Stimulated activated CD8-positive, alpha-beta memory T cell treated with anti-CD3 and anti-CD28 coated beads, Interleukin-12 subunit alpha, Interleukin-12 subunit beta, amount 100 ng/mL, for 4 hours (primary cell): Measurements from ENCODE around the gene PIK3C2B.
"Not testable (repeated sequence)": the region's sequence is repeated elsewhere in the genome, so short reads cannot be mapped to it uniquely, and the experiment has no call there.

Experiments used
- DNase-seq: peaks from one replicate; pipeline ENCODE4 v3.0.0-alpha.2; 2020; ENCODE audit warnings: low read depth

The PIK3C2B gene, protein sequence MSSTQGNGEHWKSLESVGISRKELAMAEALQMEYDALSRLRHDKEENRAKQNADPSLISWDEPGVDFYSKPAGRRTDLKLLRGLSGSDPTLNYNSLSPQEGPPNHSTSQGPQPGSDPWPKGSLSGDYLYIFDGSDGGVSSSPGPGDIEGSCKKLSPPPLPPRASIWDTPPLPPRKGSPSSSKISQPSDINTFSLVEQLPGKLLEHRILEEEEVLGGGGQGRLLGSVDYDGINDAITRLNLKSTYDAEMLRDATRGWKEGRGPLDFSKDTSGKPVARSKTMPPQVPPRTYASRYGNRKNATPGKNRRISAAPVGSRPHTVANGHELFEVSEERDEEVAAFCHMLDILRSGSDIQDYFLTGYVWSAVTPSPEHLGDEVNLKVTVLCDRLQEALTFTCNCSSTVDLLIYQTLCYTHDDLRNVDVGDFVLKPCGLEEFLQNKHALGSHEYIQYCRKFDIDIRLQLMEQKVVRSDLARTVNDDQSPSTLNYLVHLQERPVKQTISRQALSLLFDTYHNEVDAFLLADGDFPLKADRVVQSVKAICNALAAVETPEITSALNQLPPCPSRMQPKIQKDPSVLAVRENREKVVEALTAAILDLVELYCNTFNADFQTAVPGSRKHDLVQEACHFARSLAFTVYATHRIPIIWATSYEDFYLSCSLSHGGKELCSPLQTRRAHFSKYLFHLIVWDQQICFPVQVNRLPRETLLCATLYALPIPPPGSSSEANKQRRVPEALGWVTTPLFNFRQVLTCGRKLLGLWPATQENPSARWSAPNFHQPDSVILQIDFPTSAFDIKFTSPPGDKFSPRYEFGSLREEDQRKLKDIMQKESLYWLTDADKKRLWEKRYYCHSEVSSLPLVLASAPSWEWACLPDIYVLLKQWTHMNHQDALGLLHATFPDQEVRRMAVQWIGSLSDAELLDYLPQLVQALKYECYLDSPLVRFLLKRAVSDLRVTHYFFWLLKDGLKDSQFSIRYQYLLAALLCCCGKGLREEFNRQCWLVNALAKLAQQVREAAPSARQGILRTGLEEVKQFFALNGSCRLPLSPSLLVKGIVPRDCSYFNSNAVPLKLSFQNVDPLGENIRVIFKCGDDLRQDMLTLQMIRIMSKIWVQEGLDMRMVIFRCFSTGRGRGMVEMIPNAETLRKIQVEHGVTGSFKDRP (N-terminal part only)

GRCh38 chr1:204494281-204495077, at the start of gene PIK3C2B:
Gene PIK3C2B, minus strand, starts transcription at chr1:204494805. Its CDS starts 25,003 bp downstream, at chr1:204469802.
- DNase-seq, result peak; percentile 56

GRCh38 chr1:204544321-204544720, 49.7 kb upstream of the PIK3C2B start:
- no peak for DNase-seq

- no peak for DNase-seq
Measured at GRCh38 chr1:204541626-204542025, 47.0 kb upstream of the PIK3C2B start.

DNA sequence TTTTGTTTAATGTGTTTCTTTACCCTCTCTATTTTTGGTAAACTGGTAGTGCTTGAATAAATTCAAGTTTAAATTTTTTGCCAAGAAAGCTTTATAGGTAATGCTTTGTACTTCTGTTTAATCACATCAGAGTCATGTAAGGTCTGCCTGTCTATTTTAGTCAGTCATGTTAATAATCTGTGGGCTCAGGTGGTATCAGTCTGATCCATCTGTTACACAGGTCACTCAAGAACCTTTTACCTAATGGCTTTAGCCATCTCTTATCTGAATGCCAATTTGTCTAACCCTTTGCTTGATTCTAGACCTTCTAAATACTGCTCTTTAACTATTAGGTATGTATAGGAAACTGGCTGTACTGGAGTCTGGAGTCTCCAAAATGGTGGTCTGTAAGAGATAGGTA, 38.2 kb upstream of the PIK3C2B start:
- DNase-seq, result no peak

DNA sequence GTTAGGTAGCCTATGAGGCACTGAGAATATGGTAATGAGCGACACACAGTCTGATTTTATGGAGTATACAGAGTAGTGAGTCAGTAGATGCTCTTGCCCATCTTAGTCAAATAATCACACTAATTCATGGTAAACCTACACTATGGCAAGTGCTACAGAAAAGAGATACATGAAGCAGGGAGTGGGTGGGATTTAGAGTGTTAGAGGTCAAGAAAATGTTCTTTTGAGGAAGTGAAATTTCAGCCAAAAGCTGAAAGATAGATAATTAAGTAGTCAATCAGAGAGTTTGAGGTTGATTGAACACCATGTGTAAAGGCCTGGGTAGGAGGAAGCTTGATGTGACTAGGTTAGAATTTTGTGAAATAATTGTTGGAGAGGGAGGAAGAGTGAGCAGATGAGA, 36.3 kb upstream of the PIK3C2B start:
- DNase-seq, result no peak

DNA sequence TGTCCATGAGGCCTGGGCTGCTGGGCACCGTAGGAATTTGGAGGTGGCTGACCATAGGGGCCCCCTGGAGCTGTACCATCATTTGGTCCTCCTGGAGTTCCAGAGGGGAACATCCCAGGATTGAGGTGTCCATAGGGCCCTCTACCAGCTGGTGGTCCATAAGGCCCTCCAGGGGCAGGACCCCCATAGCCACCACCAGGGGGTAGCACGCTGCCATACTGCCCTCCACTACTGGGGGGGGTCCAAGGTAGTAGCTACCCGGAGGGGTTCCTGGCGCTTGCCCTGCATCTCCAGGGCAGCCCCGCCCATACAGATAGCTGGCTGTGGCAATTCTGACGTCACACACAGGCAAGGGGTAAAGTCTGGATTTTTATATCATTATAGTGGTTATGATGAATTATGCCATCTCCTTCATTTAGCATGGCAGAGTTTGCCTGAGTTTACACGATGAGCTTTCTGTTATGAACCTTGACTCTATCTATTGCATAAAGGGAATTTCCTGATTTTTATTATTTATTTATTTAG, 34.8 kb upstream of the PIK3C2B start:
- no peak for DNase-seq

DNA sequence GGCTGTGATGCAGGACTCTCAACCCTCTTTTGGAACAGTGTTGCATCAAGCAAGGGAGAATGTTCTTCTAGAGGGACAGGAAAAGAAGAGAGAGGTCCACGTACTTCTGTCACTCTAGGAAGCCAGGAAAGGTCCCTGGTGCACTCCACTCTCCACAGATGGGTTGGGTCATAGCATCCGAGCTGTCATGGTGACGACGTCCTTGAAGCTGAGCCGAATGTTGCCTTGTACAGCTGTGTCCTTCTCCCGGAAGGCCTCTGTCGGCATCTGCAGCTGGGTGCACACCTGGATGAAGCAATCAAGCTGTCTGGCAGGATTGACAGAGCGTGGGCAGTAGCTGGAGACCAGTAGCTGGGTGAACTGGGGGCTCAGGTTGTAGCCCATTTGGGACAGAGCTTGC, 34.1 kb upstream of the PIK3C2B start:
- no peak for DNase-seq

GRCh38 chr1:204528241-204528640, 33.6 kb upstream of the PIK3C2B start:
- DNase-seq, result no peak

DNA sequence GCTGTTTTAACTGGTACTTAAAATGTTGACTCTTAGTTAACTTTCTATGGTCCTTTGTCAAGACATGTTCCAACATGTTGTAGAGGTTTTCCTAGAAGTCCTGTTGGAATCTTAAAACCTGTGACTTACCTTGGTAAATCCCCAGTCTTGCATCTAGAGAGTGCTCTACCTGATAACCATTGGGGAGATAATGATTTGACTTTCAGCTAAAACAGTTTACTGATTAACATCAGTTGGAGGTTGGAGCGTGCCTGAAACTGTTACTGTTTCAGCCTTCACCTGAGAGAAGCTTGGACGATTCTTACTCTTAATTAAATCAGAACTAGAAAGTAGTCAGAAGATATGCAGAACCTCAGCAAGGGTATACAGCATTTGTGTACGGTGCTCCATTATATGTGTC, 30.4 kb upstream of the PIK3C2B start:
- DNase-seq, result no peak

GRCh38 chr1:204523605-204524215, 29.1 kb upstream of the PIK3C2B start:
- DNase-seq, result no peak

GRCh38 chr1:204521941-204522521, 27.4 kb upstream of the PIK3C2B start:
- not testable (repeated sequence) for DNase-seq

DNA sequence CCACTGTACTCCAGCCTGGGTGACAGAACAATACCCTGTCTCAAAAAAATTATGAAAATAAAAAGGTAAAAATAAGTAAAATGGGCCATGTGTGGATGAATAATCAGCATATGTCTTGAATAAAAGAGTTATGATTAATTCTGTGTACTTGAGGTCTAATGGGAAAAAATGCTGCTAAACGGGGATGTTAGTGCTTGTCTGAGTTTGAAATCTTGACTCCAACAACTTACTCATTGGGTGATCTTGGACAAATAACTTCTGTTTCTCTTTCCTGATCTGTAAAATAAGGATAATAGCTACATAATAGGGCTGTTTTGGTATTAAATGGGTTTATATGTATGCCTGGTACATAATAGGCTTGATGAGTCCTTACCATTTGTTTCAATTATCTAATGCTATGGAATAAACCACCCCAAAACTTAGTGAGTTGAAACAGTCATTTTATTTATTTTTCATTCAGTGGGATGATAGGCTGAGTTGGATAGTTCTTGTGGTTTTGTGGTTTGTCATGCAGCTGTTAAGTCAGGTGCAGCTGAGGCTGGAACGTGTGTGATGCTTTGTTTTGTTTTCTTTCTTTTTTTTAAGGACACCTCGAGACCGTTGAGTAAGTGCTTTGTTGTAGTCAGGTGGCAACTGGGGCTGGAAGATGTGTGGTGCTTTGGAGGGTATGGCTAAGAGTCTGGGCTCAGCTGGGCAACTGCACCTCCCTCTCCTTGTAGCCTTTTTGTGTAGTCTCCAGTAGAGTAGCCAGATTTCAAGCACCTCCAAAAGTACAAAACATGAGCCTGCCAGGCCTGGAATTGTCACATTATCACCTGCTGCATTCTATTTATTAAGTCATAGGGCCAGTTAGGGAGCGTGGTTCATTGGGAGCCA, 26.5 kb upstream of the PIK3C2B start:
- no peak for DNase-seq

- DNase-seq, result not testable (repeated sequence)
Measured at GRCh38 chr1:204517382-204517781, 22.8 kb upstream of the PIK3C2B start.

GRCh38 chr1:204516180-204516879, 21.7 kb upstream of the PIK3C2B start, which contains the start of gene MDM4:
Gene MDM4, plus strand, starts transcription at chr1:204516406. Its CDS starts 9,113 bp downstream, at chr1:204525519.
- peak; percentile 90 for DNase-seq

DNA sequence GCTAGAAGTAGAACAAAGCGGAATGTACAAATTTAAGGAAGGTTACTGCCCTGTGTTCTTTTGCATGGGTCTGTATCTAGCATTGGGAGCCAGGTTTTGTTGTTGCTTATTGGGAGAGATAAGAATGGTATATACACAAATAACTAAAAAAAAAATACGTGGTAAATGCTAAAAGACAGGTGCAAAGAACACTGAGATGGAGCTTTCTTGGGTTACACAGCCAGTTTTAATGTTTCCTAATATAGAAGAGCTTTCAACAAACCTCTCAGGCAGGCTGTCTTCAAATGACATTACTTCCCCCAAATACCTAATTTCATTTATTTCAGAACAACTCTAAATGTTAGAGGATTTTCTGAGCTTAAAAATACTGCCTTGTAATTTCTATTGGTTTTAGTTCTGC, 20.2 kb upstream of the PIK3C2B start:
- no peak for DNase-seq

DNA sequence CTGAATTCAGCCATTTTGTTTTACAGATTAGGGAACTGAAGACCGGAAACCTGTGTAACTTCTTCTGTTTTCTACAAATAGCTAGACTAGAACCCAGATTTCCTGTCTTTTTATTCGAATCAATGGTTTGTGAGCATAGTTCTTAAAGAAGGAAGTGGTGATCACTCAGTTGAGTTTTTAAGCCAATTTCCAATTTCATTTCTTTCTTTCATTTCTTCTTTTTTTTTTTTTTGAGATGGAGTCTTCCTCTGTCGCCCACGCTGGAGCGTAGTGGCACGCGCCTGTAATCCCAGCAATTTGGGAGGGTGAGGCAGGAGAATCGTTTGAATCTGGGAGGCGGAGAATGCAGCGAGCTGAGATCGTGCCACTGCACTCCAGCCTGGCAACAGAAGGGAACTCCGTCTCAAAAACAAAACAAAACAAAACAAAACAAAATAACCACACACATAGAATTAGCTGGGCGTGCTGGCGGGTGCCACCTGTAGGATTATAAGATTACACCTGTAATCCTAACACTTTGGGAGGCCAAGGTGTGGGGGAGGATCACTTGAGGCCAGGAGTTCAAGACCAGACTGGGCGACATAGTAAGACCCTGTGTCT, 18.6 kb upstream of the PIK3C2B start:
- DNase-seq, result no peak

- DNase-seq, result no peak
Measured at GRCh38 chr1:204511366-204511765, 16.8 kb upstream of the PIK3C2B start.

- no peak for DNase-seq
Measured at GRCh38 chr1:204509186-204509635, 14.6 kb upstream of the PIK3C2B start.
